Activated T-helper 2 cell treated with anti-CD3 and anti-CD28 coated beads, Interferon-gamma antibody, Interleukin-2, Interleukin-4, amounts not matched to agents 10 μg/mL and 5 μg/mL and 100 μg/mL, durations not matched to agents 14 hours and 24 hours and 36 hours (primary cell): ENCODE data around the gene SF3B3. TPM values are rescaled to one million over a fixed set of nuclear protein-coding genes. Genes with fewer than 3 reads are reported as not detected.
"Not testable (repeated sequence)": the region's sequence is repeated elsewhere in the genome, so short reads cannot be mapped to it uniquely, and the experiment has no call there.

Experiments
- DNase-seq: peaks from one replicate; pipeline ENCODE4 v3.0.0; 2021; ENCODE audit warnings: low spot score
- H3K27ac Mint-ChIP-seq: one replicate; pipeline ENCODE4 v1.8.0; 2021; ENCODE audit warnings: mixed read lengths
- H3K27me3 Mint-ChIP-seq: one replicate; pipeline ENCODE4 v1.8.0; 2021; ENCODE audit warnings: low read depth, mixed read lengths
- H3K36me3 Mint-ChIP-seq: one replicate; pipeline ENCODE4 v1.8.0; 2021; ENCODE audit warnings: low read depth, mixed read lengths
- H3K4me1 Mint-ChIP-seq: one replicate; pipeline ENCODE4 v1.8.0; 2021; ENCODE audit warnings: low read depth, mixed read lengths
- H3K4me3 Mint-ChIP-seq: one replicate; pipeline ENCODE4 v1.8.0; 2021; ENCODE audit warnings: low read depth, mild to moderate bottlenecking, moderate library complexity, mixed read lengths
- H3K9me3 Mint-ChIP-seq: one replicate; pipeline ENCODE4 v1.8.0; 2021; ENCODE audit warnings: mixed read lengths
- intact Hi-C: fragments of 100-400 bp; cut with micrococcal nuclease; formaldehyde crosslinking; loops from one replicate; pipeline ENCODE4 v1.15.1; 2023
- total RNA-seq: library from RNA; stranded (reverse); gene quantifications from 2 replicates; pipeline ENCODE4 v1.2.3, GENCODE V29; 2022

The SF3B3 gene
- total RNA-seq, 1 donor from 2014 or later = 520 TPM

- Mint-ChIP-seq H3K27me3 (peaks cover 6% of the 10 kb centered on the region), H3K4me1 (no peaks in the 10 kb centered on the region), H3K4me3 (no peak overlapping the region), H3K36me3 (no peaks in the 10 kb centered on the region), H3K27ac (no peak overlapping the region), H3K9me3 (no peaks in the 10 kb centered on the region)
- intact Hi-C loops = no loop called here
- no peak for DNase-seq
Measured at GRCh38 chr16:70604407-70605282, 81.0 kb downstream of the SF3B3 start.

- intact Hi-C loops = no loop called here
- peaks cover 3% of the 10 kb centered on the region for H3K27me3 Mint-ChIP-seq
- no peak overlapping the region for H3K27ac Mint-ChIP-seq
- no peak overlapping the region for H3K4me3 Mint-ChIP-seq
- H3K9me3 Mint-ChIP-seq = no peaks in the 10 kb centered on the region
- no peaks in the 10 kb centered on the region for H3K36me3 Mint-ChIP-seq
- no peak for DNase-seq
- H3K4me1 Mint-ChIP-seq = no peaks in the 10 kb centered on the region
Measured at GRCh38 chr16:70605283-70605657, 81.7 kb downstream of the SF3B3 start.

GRCh38 chr16:70608521-70608920 is 84.9 kb downstream of the SF3B3 start:
- no peaks in the 10 kb centered on the region for H3K36me3 Mint-ChIP-seq
- no peaks in the 10 kb centered on the region for H3K9me3 Mint-ChIP-seq
- H3K4me3 Mint-ChIP-seq = no peak overlapping the region
- intact Hi-C loops = no loop called here
- no peaks in the 10 kb centered on the region for H3K4me1 Mint-ChIP-seq
- no peak for DNase-seq
- no peak overlapping the region for H3K27ac Mint-ChIP-seq
- no peaks in the 10 kb centered on the region for H3K27me3 Mint-ChIP-seq

GRCh38 chr16:70610273-70611223 is 86.9 kb downstream of the SF3B3 start:
- Mint-ChIP-seq H3K4me1 (no peaks in the 10 kb centered on the region), H3K27ac (no peak overlapping the region), H3K36me3 (no peaks in the 10 kb centered on the region), H3K27me3 (no peaks in the 10 kb centered on the region), H3K9me3 (no peaks in the 10 kb centered on the region), H3K4me3 (no peak overlapping the region)
- intact Hi-C loops = no loop called here
- no peak for DNase-seq

- Mint-ChIP-seq H3K9me3 (no peaks in the 10 kb centered on the region), H3K27me3 (no peaks in the 10 kb centered on the region), H3K4me1 (no peaks in the 10 kb centered on the region), H3K4me3 (no peak overlapping the region), H3K27ac (no peak overlapping the region), H3K36me3 (no peaks in the 10 kb centered on the region)
- no peak for DNase-seq
- intact Hi-C loops = no loop called here
Measured at GRCh38 chr16:70611224-70611598, 87.6 kb downstream of the SF3B3 start.

GRCh38 chr16:70611785-70612303 is 88.2 kb downstream of the SF3B3 start:
- Mint-ChIP-seq H3K9me3 (no peaks in the 10 kb centered on the region), H3K4me1 (no peaks in the 10 kb centered on the region), H3K36me3 (no peaks in the 10 kb centered on the region), H3K27ac (no peak overlapping the region), H3K27me3 (no peaks in the 10 kb centered on the region), H3K4me3 (no peak overlapping the region)
- no peak for DNase-seq
- intact Hi-C loops = no loop called here

GRCh38 chr16:70612931-70613330 is 89.3 kb downstream of the SF3B3 start:
- Mint-ChIP-seq H3K4me1 (no peaks in the 10 kb centered on the region), H3K9me3 (no peaks in the 10 kb centered on the region), H3K27ac (no peak overlapping the region), H3K27me3 (no peaks in the 10 kb centered on the region), H3K36me3 (no peaks in the 10 kb centered on the region), H3K4me3 (no peak overlapping the region)
- no peak for DNase-seq
- intact Hi-C loops = no loop called here

- DNase-seq = no peak
- Mint-ChIP-seq H3K4me1 (no peaks in the 10 kb centered on the region), H3K27ac (no peak overlapping the region), H3K4me3 (no peak overlapping the region), H3K27me3 (no peaks in the 10 kb centered on the region), H3K9me3 (no peaks in the 10 kb centered on the region), H3K36me3 (no peaks in the 10 kb centered on the region)
- intact Hi-C loops = no loop called here
Measured at GRCh38 chr16:70614208-70614951, 90.8 kb downstream of the SF3B3 start.

GRCh38 chr16:70615945-70616344 is 92.3 kb downstream of the SF3B3 start:
- H3K27ac Mint-ChIP-seq = no peak overlapping the region
- no peaks in the 10 kb centered on the region for H3K4me1 Mint-ChIP-seq
- no peak overlapping the region for H3K4me3 Mint-ChIP-seq
- no peak for DNase-seq
- intact Hi-C loops = no loop called here
- peaks cover 3% of the 10 kb centered on the region for H3K27me3 Mint-ChIP-seq
- no peaks in the 10 kb centered on the region for H3K36me3 Mint-ChIP-seq
- no peaks in the 10 kb centered on the region for H3K9me3 Mint-ChIP-seq

GRCh38 chr16:70621864-70622263 is 98.2 kb downstream of the SF3B3 start:
- H3K27me3 Mint-ChIP-seq, H3K27ac Mint-ChIP-seq, H3K36me3 Mint-ChIP-seq, H3K4me1 Mint-ChIP-seq, intact Hi-C loops, DNase-seq, H3K9me3 Mint-ChIP-seq, H3K4me3 Mint-ChIP-seq: not testable (repeated sequence)
